IMR-90 (cell line): ENCODE data around the gene ADARB2. TPM values are rescaled to one million over a fixed set of nuclear protein-coding genes. Genes with fewer than 3 reads are reported as not detected.

Experiments
- ATAC-seq: fragments of 200-7000 bp; cut with Tn5 transposase; 2 replicates; pipeline ENCODE4 v1.9.1; 2020; ENCODE audit warnings: low read depth, mild to moderate bottlenecking, moderate library complexity
- BruUV-seq: library from RNA; stranded (reverse); fragments of 400-500 nt; replicated peaks from 2 replicates; lab custom pipeline; 2021; lab: Mats Ljungman, UMichigan
- CTCF ChIA-PET: fragments of 300-600 bp; formaldehyde crosslinking; extraction: SDS; loops from one replicate; lab custom pipeline; 2021; ENCODE audit warnings: antibody characterized with exemption; lab: Yijun Ruan, JAX
- POLR2A ChIA-PET: fragments of 300-600 bp; sonication (Branson Sonifier 250); formaldehyde crosslinking; loops from one replicate; lab custom pipeline; 2022; ENCODE audit warnings: antibody characterized with exemption; ENCODE audit not compliant: unreplicated experiment; lab: Charles Lee
- DNase-seq: peaks from one replicate; pipeline ENCODE4 v3.0.0; 2013
- H2AFZ ChIP-seq: replicated peaks from 2 replicates; pipeline ENCODE3; 2013; ENCODE audit warnings: low read length, mild to moderate bottlenecking; ENCODE audit not compliant: poor library complexity
- H2AK5ac ChIP-seq: 2 replicates; pipeline ENCODE4 v1.6.1; 2013; ENCODE audit warnings: low read depth, low read length, inconsistent platforms
- H2AK9ac ChIP-seq: replicated peaks from 2 replicates; pipeline ENCODE3; 2013; ENCODE audit warnings: mild to moderate bottlenecking, low read depth, low read length, moderate library complexity; ENCODE audit not compliant: poor library complexity
- H2BK120ac ChIP-seq: 2 replicates; pipeline ENCODE4 v1.6.1; 2013; ENCODE audit warnings: low read depth, low read length, inconsistent platforms
- H2BK15ac ChIP-seq: 3 replicates; pipeline ENCODE4 v1.6.1; 2013; ENCODE audit warnings: low read depth, low read length, inconsistent platforms
- H2BK20ac ChIP-seq: 2 replicates; pipeline ENCODE4 v1.6.1; 2013; ENCODE audit warnings: low read depth, mild to moderate bottlenecking, inconsistent platforms, low read length, moderate library complexity
- H2BK5ac ChIP-seq: 2 replicates; pipeline ENCODE4 v1.6.1; 2013; ENCODE audit warnings: mild to moderate bottlenecking, low read depth, low read length, inconsistent platforms; ENCODE audit not compliant: poor library complexity, severe bottlenecking
- H3K14ac ChIP-seq: replicated peaks from 2 replicates; pipeline ENCODE4 v1.6.1; 2013; ENCODE audit warnings: low read depth, low read length, inconsistent platforms
- H3K18ac ChIP-seq: 2 replicates; pipeline ENCODE4 v1.6.1; 2013; ENCODE audit warnings: low read depth, low read length, control low read depth
- H3K23ac ChIP-seq: 2 replicates; pipeline ENCODE4 v1.6.1; 2013; ENCODE audit warnings: low read depth, low read length, inconsistent platforms
- H3K27ac ChIP-seq: 2 replicates; pipeline ENCODE4 v1.5.1; 2013; ENCODE audit warnings: mild to moderate bottlenecking, control low read depth, low read length; ENCODE audit not compliant: insufficient read depth
- H3K27me3 ChIP-seq: 2 replicates; pipeline ENCODE4 v1.6.1; 2013; ENCODE audit warnings: low read length; ENCODE audit not compliant: control insufficient read depth, insufficient read depth
- H3K36me3 ChIP-seq: 2 replicates; pipeline ENCODE4 v1.6.1; 2013; ENCODE audit warnings: low read length, mixed read lengths; ENCODE audit not compliant: control insufficient read depth, insufficient read depth
- H3K4ac ChIP-seq: 2 replicates; pipeline ENCODE4 v1.6.1; 2013; ENCODE audit warnings: low read depth, low read length, inconsistent platforms
- H3K4me1 ChIP-seq: 2 replicates; pipeline ENCODE4 v1.6.1; 2013; ENCODE audit warnings: low read length, mixed read lengths; ENCODE audit not compliant: control insufficient read depth, insufficient read depth
- H3K4me2 ChIP-seq: 2 replicates; pipeline ENCODE4 v1.6.1; 2013; ENCODE audit warnings: low read depth, mild to moderate bottlenecking, control low read depth, low read length, moderate library complexity
- H3K4me3 ChIP-seq: 2 replicates; pipeline ENCODE4 v1.5.1; 2013; ENCODE audit warnings: low read depth, mild to moderate bottlenecking, control low read depth, low read length, moderate library complexity; ENCODE audit not compliant: insufficient read depth
- H3K56ac ChIP-seq: 2 replicates; pipeline ENCODE4 v1.6.1; 2013; ENCODE audit warnings: low read length, inconsistent platforms; ENCODE audit not compliant: insufficient read depth; ENCODE audit errors: extremely low read depth
- H3K79me1 ChIP-seq, 2 experiments: 2 replicates each; pipeline ENCODE4 v1.6.1; 2013; ENCODE audit warnings: low read length in 2 of 2, inconsistent platforms in 1 of 2, low read depth in 1 of 2
- H3K9ac ChIP-seq: 2 replicates; pipeline ENCODE4 v1.6.1; 2013; ENCODE audit warnings: low read depth, low read length, control low read depth
- H3K9me1 ChIP-seq: 2 replicates; pipeline ENCODE4 v1.6.1; 2013; ENCODE audit warnings: low read length, inconsistent platforms; ENCODE audit not compliant: insufficient read depth
- H3K9me3 ChIP-seq: 2 replicates; pipeline ENCODE4 v1.6.1; 2013; ENCODE audit warnings: low read length; ENCODE audit not compliant: control insufficient read depth, insufficient read depth
- H4K20me1 ChIP-seq: 2 replicates; pipeline ENCODE4 v1.6.1; 2013; ENCODE audit warnings: low read length, inconsistent platforms; ENCODE audit not compliant: insufficient read depth
- H4K5ac ChIP-seq: 2 replicates; pipeline ENCODE4 v1.6.1; 2013; ENCODE audit warnings: mild to moderate bottlenecking, low read depth, low read length, control low read depth
- H4K8ac ChIP-seq, 2 experiments: 2 replicates each; pipeline ENCODE4 v1.6.1; 2013; ENCODE audit warnings: low read depth in 2 of 2, low read length in 2 of 2, control low read depth in 1 of 2, inconsistent platforms in 1 of 2
- H4K91ac ChIP-seq: 2 replicates; pipeline ENCODE4 v1.6.1; 2013; ENCODE audit warnings: low read depth, low read length, inconsistent platforms; ENCODE audit not compliant: insufficient read depth
- CEBPB ChIP-seq: IDR thresholded peaks from 2 replicates; pipeline ENCODE4 v1.6.1; 2012; ENCODE audit warnings: low read depth, low read length, improper control_type of control experiment
- CHD1 ChIP-seq: IDR thresholded peaks from 2 replicates; pipeline ENCODE4 v1.6.1; 2012; ENCODE audit warnings: low read depth, low read length, improper control_type of control experiment
- CTCF ChIP-seq: conservative IDR thresholded peaks from 2 replicates; pipeline ENCODE4 v1.5.1; 2012; ENCODE audit warnings: mild to moderate bottlenecking, low read depth, low read length, improper control_type of control experiment
- ELK1 ChIP-seq: fragments of 150-350 bp; IDR thresholded peaks from 2 replicates; pipeline ENCODE4 v1.6.1; 2016; ENCODE audit warnings: low read depth, mild to moderate bottlenecking, low read length, moderate library complexity, borderline replicate concordance
- FOS ChIP-seq: fragments of 150-350 bp; IDR thresholded peaks from 2 replicates; pipeline ENCODE4 v1.6.1; 2016; ENCODE audit warnings: low read depth, low read length
- MAFK ChIP-seq: IDR thresholded peaks from 2 replicates; pipeline ENCODE4 v1.6.1; 2012; ENCODE audit warnings: low read depth, low read length, improper control_type of control experiment
- MAZ ChIP-seq: IDR thresholded peaks from 2 replicates; pipeline ENCODE4 v1.6.1; 2012; ENCODE audit warnings: low read depth, mild to moderate bottlenecking, low read length, improper control_type of control experiment, moderate library complexity, borderline replicate concordance
- MXI1 ChIP-seq: IDR thresholded peaks from 2 replicates; pipeline ENCODE4 v1.6.1; 2012; ENCODE audit warnings: low read depth, mild to moderate bottlenecking, low read length, moderate library complexity, borderline replicate concordance
- POLR2A ChIP-seq: IDR thresholded peaks from 2 replicates; pipeline ENCODE4 v1.6.1; 2012; ENCODE audit warnings: mild to moderate bottlenecking, low read depth, low read length
- RAD21 ChIP-seq: IDR thresholded peaks from 2 replicates; pipeline ENCODE4 v1.6.1; 2012; ENCODE audit warnings: low read length, improper control_type of control experiment
- RFX5 ChIP-seq: IDR thresholded peaks from 2 replicates; pipeline ENCODE4 v1.8.0; 2012; ENCODE audit warnings: low read depth, mild to moderate bottlenecking, low read length, moderate library complexity
- SMC3 ChIP-seq: fragments of 150-350 bp; IDR thresholded peaks from 2 replicates; pipeline ENCODE4 v1.6.1; 2016; ENCODE audit warnings: low read depth, mild to moderate bottlenecking, antibody characterized with exemption, low read length, moderate library complexity
- USF2 ChIP-seq: fragments of 150-350 bp; IDR thresholded peaks from 2 replicates; pipeline ENCODE4 v1.6.1; 2017; ENCODE audit warnings: mild to moderate bottlenecking, antibody characterized with exemption, low read length, low read depth
- WGBS, 2 experiments: methylation state at CpG; one replicate each; pipeline versions ENCODE4 v1.1.5 to v1.1.7; 2013; ENCODE audit warnings: missing lambda C conversion rate in 2 of 2; ENCODE audit not compliant: insufficient read length in 1 of 2; ENCODE audit errors: extremely low coverage in 2 of 2; 5-methylcytosine and 5-hydroxymethylcytosine counted together
- dilution Hi-C: fragments of 300-500 bp; cut with HindIII; formaldehyde crosslinking; loops from one replicate; pipeline ENCODE4 v1.14.3; 2018; ENCODE audit warnings: low sequenced_read_pairs; ENCODE audit not compliant: unreplicated experiment
- in situ Hi-C: fragments of 300-500 bp; cut with MboI; formaldehyde crosslinking; loops from 3 replicates; pipeline ENCODE4 v1.14.3; 2019; ENCODE audit warnings: low sequenced_read_pairs, inconsistent platforms, mixed read lengths
- intact Hi-C: fragments of 100-400 bp; cut with micrococcal nuclease; formaldehyde crosslinking; loops from 2 replicates; pipeline ENCODE4 v1.10.0; 2022
- polyA plus RNA-seq, 3 experiments: library from polyadenylated mRNA; depleted of rRNA; stranded (reverse); fragments of >200 nt; gene quantifications; 2 replicates each; pipeline ENCODE4 v1.2.3, GENCODE V29; 2012; ENCODE audit warnings: low replicate concordance in 1 of 3
- total RNA-seq: library from RNA; depleted of rRNA; stranded (reverse); fragments of >200 nt; gene quantifications from 2 replicates; pipeline ENCODE4 v1.2.3, GENCODE V29; 2012

ADARB2 gene
- total and polyA plus RNA-seq, 2 of the 4 experiments (the other 2 are of a cell fraction): not detected

- TF ChIP-seq RAD21: no peak
Observed at GRCh38 chr10:1253523-1254353, 483.6 kb downstream of the ADARB2 start (continued).

- CTCF ChIA-PET: no interaction called here
- 60% methylated on average over 1 of the region's 3 CpGs; no CpG with 5 or more reads in 1 of the 2 experiments for WGBS, 2 experiments
- H3K4me3 ChIP-seq: no peak overlapping the region
- H3K18ac ChIP-seq: no peak overlapping the region
- peaks cover 25% of the 10 kb centered on the region for H3K9me3 ChIP-seq
- H2BK15ac ChIP-seq: no peak overlapping the region
- H4K8ac ChIP-seq: no peak overlapping the region
- no peak overlapping the region for H3K9ac ChIP-seq
- H2AK5ac ChIP-seq: no peak overlapping the region
- DNase-seq (no peak), ATAC-seq (no peak)
- no peak overlapping the region for H3K4ac ChIP-seq
- POLR2A ChIA-PET: no interaction called here
- H4K91ac ChIP-seq: no peak overlapping the region
- H4K5ac ChIP-seq: no peak overlapping the region
- in situ Hi-C loops (no loop called here), dilution Hi-C loops (no loop called here), intact Hi-C loops (no loop called here)
- no peaks in the 10 kb centered on the region for H3K4me1 ChIP-seq
- H4K20me1 ChIP-seq: no peaks in the 10 kb centered on the region
- no peak overlapping the region for H3K14ac ChIP-seq
- no peak overlapping the region for H2BK20ac ChIP-seq
- H2AK9ac ChIP-seq: no peak overlapping the region
- no peak overlapping the region for H3K4me2 ChIP-seq
- H3K56ac ChIP-seq: no peak overlapping the region
- no peaks in the 10 kb centered on the region for H3K36me3 ChIP-seq
- H2BK120ac ChIP-seq: no peak overlapping the region
- no peaks in the 10 kb centered on the region for H3K27me3 ChIP-seq
- no TSS peak for BruUV-seq
- H3K23ac ChIP-seq: no peak overlapping the region
- no peak overlapping the region for H2AFZ ChIP-seq
- no peaks in the 10 kb centered on the region for H3K79me1 ChIP-seq
- no peaks in the 10 kb centered on the region for H3K9me1 ChIP-seq
- no peak overlapping the region for H3K27ac ChIP-seq
- H2BK5ac ChIP-seq: no peak overlapping the region
- TF ChIP-seq USF2: no peak
- TF ChIP-seq CEBPB: no peak
- no peak for TF ChIP-seq MAZ
- no peak for TF ChIP-seq FOS
- TF ChIP-seq RAD21: no peak
- no peak for TF ChIP-seq MAFK
- no peak for TF ChIP-seq RFX5
- no peak for TF ChIP-seq CTCF
- no peak for TF ChIP-seq ELK1
- no peak for TF ChIP-seq MXI1
- TF ChIP-seq SMC3: no peak
- TF ChIP-seq POLR2A: no peak
- no peak for TF ChIP-seq CHD1
Observed at GRCh38 chr10:1251769-1252168, 485.6 kb downstream of the ADARB2 start.
